ENCODE results near the gene CYB5A.

CYB5A gene

GRCh38 chr18:74248189-74248588, 43.6 kb downstream of the CYB5A start:
- DNase-seq (ENCODE audit: low spot score) = no peak

DNA sequence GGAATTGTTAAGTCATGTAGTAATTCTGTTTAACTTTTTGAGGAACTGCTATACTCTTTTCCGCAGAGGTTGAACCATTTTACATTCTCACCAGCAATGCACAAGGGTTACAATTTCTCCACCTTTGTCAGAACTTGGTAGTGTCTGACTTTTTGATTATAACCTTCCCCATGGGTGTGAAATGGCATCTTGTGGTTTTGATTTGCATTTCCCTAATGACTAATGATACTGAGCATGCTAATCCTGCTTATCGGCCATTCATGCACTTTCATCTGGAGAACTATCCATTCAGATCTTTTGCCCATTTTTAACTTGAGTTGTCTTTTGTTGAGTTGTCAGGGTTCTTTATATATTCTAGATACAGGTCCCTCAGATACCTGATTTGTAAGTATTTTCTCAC, 47.2 kb downstream of the CYB5A start:
- no peak for DNase-seq (ENCODE audit: low spot score)

- DNase-seq (ENCODE audit: low spot score) = no peak
Observed at GRCh38 chr18:74243127-74243526, 48.6 kb downstream of the CYB5A start.

GRCh38 chr18:74242438-74243096, 49.2 kb downstream of the CYB5A start:
- DNase-seq (ENCODE audit: low spot score) = peak; percentile 46

DNA sequence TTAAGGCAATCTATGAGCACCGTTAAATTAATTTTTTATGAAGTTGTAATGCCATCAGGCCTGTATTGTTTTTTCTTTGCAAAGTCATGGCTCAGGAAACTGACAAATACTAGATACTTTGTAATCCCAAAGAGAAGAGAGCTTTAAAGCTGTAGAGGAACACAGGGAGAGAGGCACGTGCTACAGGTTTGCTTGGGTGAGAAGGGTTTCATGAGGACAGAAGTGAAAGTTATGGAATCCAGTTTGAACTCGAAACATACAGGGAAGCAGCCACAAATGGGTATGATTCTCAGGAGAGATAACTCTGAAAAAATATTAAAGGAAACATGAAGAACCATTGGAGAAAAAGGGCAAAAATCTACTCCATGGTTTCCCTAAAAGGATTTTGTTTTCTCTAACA, 49.8 kb downstream of the CYB5A start:
- DNase-seq (ENCODE audit: low spot score) = no peak

- no peak for DNase-seq (ENCODE audit: low spot score)
Observed at GRCh38 chr18:74241426-74241825, 50.3 kb downstream of the CYB5A start.

DNA sequence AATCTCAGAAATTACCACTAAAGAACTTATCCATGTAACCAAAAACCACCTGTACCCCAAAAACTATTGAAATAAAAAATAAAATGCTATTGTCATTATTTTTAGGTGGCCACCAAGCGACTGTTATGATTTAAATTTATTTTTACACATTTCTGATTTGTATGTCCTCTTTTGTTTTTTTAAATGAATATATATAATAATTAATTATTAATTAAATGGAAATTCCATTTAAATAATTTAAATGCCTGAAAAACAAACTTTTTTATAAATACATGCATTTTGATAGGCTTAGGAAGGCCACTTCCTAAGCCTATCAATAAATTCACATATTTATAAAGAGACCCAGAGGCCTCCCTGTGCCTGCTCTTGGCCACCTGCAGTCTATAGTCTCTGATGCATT, 52.2 kb downstream of the CYB5A start:
- DNase-seq (ENCODE audit: low spot score) = no peak

GRCh38 chr18:74234326-74235171, 57.2 kb downstream of the CYB5A start:
- peak; percentile 64 for DNase-seq (ENCODE audit: low spot score)

GRCh38 chr18:74233933-74234325, 57.8 kb downstream of the CYB5A start:
- DNase-seq (ENCODE audit: low spot score) = no peak

- no peak for DNase-seq (ENCODE audit: low spot score)
Observed at GRCh38 chr18:74230922-74231714, 60.6 kb downstream of the CYB5A start.

DNA sequence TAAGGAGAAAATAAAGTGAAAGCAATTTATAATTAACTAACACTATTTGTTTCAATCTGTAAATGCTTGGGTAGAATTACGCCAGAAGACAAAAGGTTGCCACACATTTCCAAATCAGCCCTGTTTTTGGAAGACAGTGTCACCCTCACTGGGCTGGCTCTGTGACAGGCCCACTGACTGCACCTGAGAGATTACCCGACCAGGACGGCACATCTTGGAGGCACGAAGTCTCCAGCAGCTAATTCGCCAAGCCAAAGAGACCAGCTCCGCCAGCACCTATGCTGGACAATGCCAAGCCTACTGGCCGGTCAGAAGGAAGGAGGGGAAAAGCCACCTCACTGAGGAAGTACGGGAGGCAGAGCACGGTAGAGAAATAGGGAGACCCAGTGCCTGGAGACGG, 61.9 kb downstream of the CYB5A start:
- no peak for DNase-seq (ENCODE audit: low spot score)

DNA sequence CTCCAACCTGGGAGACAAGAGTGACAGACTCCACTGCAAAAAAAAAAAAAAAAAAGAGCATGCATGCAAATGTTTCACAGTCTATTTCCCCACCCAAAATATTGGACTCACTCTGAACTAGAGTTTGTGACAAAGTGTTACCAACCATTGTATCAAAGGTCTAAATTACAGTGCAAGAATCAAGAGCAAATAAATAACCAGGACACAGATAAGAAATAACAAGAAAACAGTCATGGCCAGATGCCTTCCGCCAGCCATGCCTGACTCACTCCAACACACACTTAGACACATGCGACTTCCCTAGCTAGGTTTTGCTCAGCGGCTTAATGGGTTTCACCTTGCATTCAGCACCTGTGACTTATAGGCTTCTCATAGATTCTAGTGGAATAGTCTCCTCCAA, 62.8 kb downstream of the CYB5A start:
- DNase-seq (ENCODE audit: low spot score) = no peak

GRCh38 chr18:74228312-74228711, 63.5 kb downstream of the CYB5A start:
- DNase-seq (ENCODE audit: low spot score) = no peak

DNA sequence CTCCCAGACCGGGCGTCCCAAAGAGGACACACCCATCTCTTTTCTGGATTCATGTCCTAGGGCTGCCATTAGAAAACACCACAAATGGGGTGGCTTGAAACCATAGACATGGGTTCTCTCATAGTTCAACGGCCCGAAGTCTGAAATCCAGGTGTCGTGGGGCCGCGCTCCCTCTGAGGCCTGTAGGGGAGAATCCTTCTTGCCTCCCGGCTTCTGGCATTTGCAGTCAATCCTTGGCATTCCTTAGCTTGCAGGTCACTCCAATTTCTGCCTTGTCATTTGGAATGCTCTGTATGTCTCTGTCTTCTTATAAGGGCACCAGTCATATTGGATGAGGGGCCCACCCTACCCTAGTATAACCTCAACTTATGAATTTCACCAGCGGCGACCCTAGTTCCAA, 65.1 kb downstream of the CYB5A start:
- no peak for DNase-seq (ENCODE audit: low spot score)

- DNase-seq (ENCODE audit: low spot score) = no peak
Observed at GRCh38 chr18:74226156-74226555, 65.6 kb downstream of the CYB5A start.

GRCh38 chr18:74225193-74225840, 66.4 kb downstream of the CYB5A start:
- peak; percentile 38 for DNase-seq (ENCODE audit: low spot score)

DNA sequence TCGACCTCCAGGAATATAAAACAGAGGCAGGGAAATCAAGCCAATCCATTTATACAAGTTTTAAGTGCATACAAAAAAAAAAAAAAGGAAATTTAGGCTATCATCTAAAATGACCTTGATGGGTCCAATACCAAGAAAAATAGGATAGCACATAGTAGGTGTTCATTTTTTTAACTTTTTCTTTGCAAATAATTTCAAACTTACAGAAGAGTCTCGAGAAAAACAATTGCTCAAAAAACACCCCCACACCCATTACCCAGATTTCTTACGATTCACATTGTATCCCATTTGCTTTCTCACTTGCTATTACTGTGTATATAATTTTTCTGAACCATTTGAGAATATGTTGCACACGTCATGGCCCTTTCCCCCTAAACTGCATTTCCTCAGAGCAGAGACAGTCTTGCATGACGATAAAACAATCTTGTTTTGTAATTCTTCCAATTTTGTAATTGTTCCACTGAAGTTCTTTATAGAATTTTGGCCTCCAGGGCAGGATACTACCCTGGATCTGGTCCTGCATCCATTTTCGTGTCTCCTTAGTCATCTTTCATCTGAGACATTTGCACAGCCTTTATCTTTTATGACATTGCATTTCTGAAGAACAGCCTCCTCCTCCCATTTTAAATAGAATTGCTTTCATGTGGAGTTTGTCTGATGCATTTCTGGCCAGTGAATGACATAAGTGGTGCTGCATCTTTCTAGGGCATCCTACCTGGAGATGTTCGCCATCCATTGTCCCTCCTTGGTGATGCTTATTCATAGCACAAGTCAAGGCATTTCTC, 68.9 kb downstream of the CYB5A start:
- no peak for DNase-seq (ENCODE audit: low spot score)

- DNase-seq (ENCODE audit: low spot score) = no peak
Observed at GRCh38 chr18:74221081-74221480, 70.7 kb downstream of the CYB5A start.

GRCh38 chr18:74219056-74219455, 72.7 kb downstream of the CYB5A start:
- DNase-seq (ENCODE audit: low spot score) = no peak

DNA sequence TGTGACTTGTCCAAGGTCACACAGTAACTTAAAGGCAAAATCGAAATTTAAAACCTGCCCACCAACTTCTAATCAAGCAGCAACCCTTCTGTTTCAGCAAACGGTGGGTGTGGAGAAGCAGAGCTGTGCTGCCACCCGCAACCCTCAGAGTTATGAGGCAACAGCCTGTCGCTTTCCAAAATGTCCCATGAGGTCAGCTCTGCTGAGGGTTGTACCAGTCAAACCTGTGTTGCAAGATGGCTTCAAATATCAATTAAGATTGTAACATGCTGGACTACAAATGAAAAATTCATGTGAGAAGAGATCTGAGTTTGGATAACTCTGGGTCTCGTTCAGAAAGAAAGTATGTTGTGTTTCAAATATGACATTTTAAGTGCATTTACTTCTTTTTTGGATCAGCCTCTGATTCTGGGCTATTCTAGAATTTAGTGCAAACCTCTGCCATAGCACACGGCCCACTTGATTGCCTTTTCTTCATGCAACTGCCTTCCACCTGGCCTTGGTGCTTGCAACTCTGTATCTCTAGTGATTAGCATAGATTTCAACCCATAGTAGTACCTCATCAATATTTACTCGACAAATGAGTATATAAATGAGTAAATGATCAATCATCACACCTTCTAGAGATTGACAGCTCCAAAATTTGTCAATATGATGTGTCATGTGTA, 74.2 kb downstream of the CYB5A start:
- no peak for DNase-seq (ENCODE audit: low spot score)

- DNase-seq (ENCODE audit: low spot score) = no peak
Observed at GRCh38 chr18:74216661-74217110, 75.1 kb downstream of the CYB5A start.

Data from HuH-7 (cell line).